Progenitor cell of endocrine pancreas (in vitro differentiated cells): ENCODE data around the gene TRIM43B. TPM values are rescaled to one million over a fixed set of nuclear protein-coding genes. Genes with fewer than 3 reads are reported as not detected.
"Not testable (repeated sequence)": the region's sequence is repeated elsewhere in the genome, so short reads cannot be mapped to it uniquely, and the experiment has no call there.

Experiments
- DNase-seq: peaks from one replicate; pipeline ENCODE4 v3.0.0; 2021; ENCODE audit warnings: low spot score; ENCODE audit not compliant: unreplicated experiment
- H3K27ac Mint-ChIP-seq: 2 replicates; pipeline ENCODE4 v1.8.0; 2021; ENCODE audit warnings: mild to moderate bottlenecking, moderate library complexity, mixed read lengths
- H3K27me3 Mint-ChIP-seq: 2 replicates; pipeline ENCODE4 v1.8.0; 2021; ENCODE audit warnings: mixed read lengths
- H3K36me3 Mint-ChIP-seq: 2 replicates; pipeline ENCODE4 v1.8.0; 2022; ENCODE audit warnings: mixed read lengths; ENCODE audit not compliant: insufficient read depth
- H3K4me1 Mint-ChIP-seq: 2 replicates; pipeline ENCODE4 v1.8.0; 2021; ENCODE audit warnings: low read depth, mixed read lengths
- H3K4me3 Mint-ChIP-seq: 2 replicates; pipeline ENCODE4 v1.8.0; 2021; ENCODE audit warnings: low read depth, mild to moderate bottlenecking, moderate library complexity, mixed read lengths
- H3K9me3 Mint-ChIP-seq: 2 replicates; pipeline ENCODE4 v1.8.0; 2021; ENCODE audit warnings: low read depth, mixed read lengths
- CTCF ChIP-seq: fragments of 200-600 bp; sonication (generic); IDR thresholded peaks from one replicate; pipeline ENCODE4 v1.5.0; 2021; ENCODE audit warnings: antibody characterized with exemption, mild to moderate bottlenecking; ENCODE audit not compliant: unreplicated experiment
- long read RNA-seq: library from polyadenylated mRNA; unstranded; transcript quantifications from one replicate; pipeline ENCODE4 v2.0.0, GENCODE V29; 2020
- total RNA-seq: library from RNA; stranded (reverse); gene quantifications from 2 replicates; pipeline ENCODE4 v1.2.1, GENCODE V29; 2021

Gene TRIM43B
- total RNA-seq, result not detected in 2 replicates
- long read RNA-seq, result 0 reads

DNA sequence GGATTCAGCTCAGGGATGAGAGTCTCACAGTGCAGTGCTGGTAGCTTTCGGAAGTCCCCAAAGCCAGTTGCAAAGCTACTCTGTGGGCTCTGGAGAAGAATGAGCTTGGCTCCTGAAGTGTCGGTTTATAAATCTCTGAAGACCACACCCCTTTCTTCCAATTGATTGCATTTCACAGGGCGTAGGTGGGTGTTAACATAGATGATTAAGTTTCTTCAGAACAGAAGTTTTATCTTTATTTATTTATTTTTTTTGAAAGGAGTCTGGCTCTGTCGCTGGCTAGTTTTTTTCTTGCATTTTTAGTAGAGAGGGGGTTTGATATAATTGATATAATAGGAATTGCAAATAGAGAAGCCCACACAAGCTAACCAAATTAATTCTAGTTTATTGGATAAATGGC is at the start of gene TRIM43B:
Gene TRIM43B (minus strand): TSS at position 101 of the 400 bp plus-strand sequence. CDS start 2,040 bp downstream, outside the sequence.
- H3K27me3 Mint-ChIP-seq, result not testable (repeated sequence)

GRCh38 chr2:95531254-95531771 is 46.8 kb upstream of the TRIM43B start:
- no peak for DNase-seq
- H3K36me3 Mint-ChIP-seq, result no peaks in the 10 kb centered on the region
- H3K4me1 Mint-ChIP-seq, result no peaks in the 10 kb centered on the region
- no peaks in the 10 kb centered on the region for H3K9me3 Mint-ChIP-seq
- H3K4me3 Mint-ChIP-seq, result no peak overlapping the region
- H3K27me3 Mint-ChIP-seq, result peaks cover 20% of the 10 kb centered on the region
- no peak overlapping the region for H3K27ac Mint-ChIP-seq
- TF ChIP-seq CTCF, result no peak

More for the DNA sequence above, at the start of gene TRIM43B:
- H3K27ac Mint-ChIP-seq, H3K4me3 Mint-ChIP-seq, H3K9me3 Mint-ChIP-seq, DNase-seq, H3K4me1 Mint-ChIP-seq, H3K36me3 Mint-ChIP-seq: not testable (repeated sequence)

DNA sequence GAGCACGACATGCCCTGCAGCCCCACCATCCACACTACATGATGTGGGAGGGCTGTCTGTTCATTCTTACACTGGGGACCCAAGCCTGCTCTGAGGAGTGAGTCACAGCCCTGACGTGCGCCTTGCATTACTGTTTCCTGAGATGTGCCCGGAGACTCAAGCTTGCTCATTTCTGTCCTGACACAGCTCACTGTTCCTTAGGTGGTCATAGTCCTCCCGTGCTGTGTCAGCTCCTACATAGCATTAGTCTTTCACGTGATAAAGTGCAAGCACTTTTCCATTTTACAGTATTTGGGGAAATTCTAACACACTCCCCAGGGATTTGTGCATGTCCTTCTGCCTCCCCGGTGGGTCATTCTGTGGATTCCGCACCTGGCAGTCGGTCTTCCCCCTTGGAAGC is 46.2 kb upstream of the TRIM43B start:
- no peaks in the 10 kb centered on the region for H3K36me3 Mint-ChIP-seq
- H3K4me3 Mint-ChIP-seq, result no peak overlapping the region
- no peaks in the 10 kb centered on the region for H3K9me3 Mint-ChIP-seq
- H3K27me3 Mint-ChIP-seq, result peaks cover 14% of the 10 kb centered on the region
- no peaks in the 10 kb centered on the region for H3K4me1 Mint-ChIP-seq
- DNase-seq, result no peak
- TF ChIP-seq CTCF, result no peak
- no peak overlapping the region for H3K27ac Mint-ChIP-seq

- no peak overlapping the region for H3K4me3 Mint-ChIP-seq
- H3K9me3 Mint-ChIP-seq, result no peaks in the 10 kb centered on the region
- no peaks in the 10 kb centered on the region for H3K4me1 Mint-ChIP-seq
- H3K27ac Mint-ChIP-seq, result no peak overlapping the region
- no peak for TF ChIP-seq CTCF
- H3K36me3 Mint-ChIP-seq, result no peaks in the 10 kb centered on the region
- H3K27me3 Mint-ChIP-seq, result peaks cover 8% of the 10 kb centered on the region
- DNase-seq, result no peak
Measured at GRCh38 chr2:95526360-95527341, 42.1 kb upstream of the TRIM43B start.

DNA sequence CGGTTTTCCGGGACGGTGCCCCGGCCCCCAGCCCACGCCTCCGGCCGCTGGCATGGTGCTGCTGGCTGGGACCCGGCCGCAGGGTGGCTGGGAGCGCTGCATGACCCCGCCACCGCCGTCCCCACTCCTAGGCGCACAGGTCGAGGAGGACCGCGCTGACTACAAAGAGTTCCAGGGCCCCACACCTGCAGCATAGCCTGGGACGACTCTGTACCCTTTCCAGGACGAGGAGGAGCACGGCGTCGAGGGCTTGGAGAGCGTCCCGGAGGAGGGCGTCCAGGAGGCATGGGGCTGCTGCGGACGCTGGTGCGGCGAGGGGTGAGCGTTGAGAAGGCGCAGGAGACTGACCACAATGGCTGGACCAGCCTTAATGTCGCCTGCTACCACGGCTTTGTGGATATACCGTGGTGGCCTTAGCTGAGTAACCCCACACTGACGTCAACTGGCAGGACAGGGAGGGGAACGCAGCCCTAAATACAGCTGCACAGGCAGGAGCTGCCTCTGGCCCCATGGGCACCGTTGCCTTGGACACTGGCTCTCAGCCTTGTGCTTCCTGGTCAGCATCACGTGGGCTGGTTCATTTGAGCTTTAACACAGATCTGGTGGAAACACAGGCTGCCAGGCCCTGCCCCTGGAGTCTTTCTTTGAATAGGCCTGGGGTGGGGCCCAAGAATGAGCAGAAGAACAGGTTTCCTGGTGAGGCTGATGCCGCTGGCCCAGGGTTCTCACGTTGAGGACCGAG is 40.9 kb upstream of the TRIM43B start:
- DNase-seq, result no peak
- H3K9me3 Mint-ChIP-seq, result no peaks in the 10 kb centered on the region
- H3K4me1 Mint-ChIP-seq, result no peaks in the 10 kb centered on the region
- no peak overlapping the region for H3K4me3 Mint-ChIP-seq
- H3K27me3 Mint-ChIP-seq, result peaks cover 8% of the 10 kb centered on the region
- no peaks in the 10 kb centered on the region for H3K36me3 Mint-ChIP-seq
- no peak overlapping the region for H3K27ac Mint-ChIP-seq
- TF ChIP-seq CTCF, result no peak
